ENCODE data around the gene TAS2R16.
"Not testable (repeated sequence)": the region's sequence is repeated elsewhere in the genome, so short reads cannot be mapped to it uniquely, and the experiment has no call there.

TAS2R16 gene

GRCh38 chr7:122970740-122971725 lies 24.5 kb downstream of the TAS2R16 start:
- no peak for DNase-seq

- DNase-seq, result no peak
Measured at GRCh38 chr7:122968389-122968788, 27.1 kb downstream of the TAS2R16 start.

DNA sequence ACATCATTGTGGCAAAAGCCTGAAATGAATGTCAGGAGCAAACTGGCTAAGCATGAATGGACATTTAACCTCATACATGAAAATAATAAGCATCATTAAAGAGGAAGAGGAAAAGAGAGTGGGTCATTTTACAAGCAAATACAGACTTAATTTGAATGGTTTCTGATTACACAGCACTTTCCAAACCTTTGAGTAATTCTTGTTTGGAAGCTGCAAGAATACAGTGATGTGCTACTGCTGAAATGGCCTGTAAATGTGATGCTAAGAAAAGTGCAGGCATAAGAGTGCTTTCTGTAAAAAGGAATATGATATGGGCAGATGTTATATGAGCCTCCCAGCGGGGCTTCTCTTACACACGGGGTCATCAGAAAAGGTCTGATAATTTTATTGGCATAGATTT lies 30.2 kb downstream of the TAS2R16 start:
- peak; percentile 60 for DNase-seq

- not testable (repeated sequence) for DNase-seq
Measured at GRCh38 chr7:122953678-122954077, 41.8 kb downstream of the TAS2R16 start.

DNA sequence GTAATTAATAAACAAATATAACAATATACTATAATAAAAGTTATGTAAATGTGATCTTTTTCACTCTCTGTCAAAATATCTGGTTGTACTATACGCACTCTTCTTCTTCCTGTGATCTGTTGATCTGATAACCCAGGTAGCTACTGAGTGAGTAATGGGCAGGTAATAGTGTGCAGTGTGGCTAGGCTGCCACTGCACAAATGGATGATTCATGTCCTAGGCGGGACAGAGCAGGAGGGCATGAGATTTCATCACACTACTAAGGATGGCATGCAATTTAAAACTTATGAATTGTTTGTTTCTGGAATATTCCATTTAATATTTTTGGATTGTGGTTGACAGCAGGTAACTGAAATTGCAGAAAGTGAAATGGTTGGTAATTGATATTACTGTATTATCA lies 44.5 kb downstream of the TAS2R16 start:
- DNase-seq, result no peak

DNA sequence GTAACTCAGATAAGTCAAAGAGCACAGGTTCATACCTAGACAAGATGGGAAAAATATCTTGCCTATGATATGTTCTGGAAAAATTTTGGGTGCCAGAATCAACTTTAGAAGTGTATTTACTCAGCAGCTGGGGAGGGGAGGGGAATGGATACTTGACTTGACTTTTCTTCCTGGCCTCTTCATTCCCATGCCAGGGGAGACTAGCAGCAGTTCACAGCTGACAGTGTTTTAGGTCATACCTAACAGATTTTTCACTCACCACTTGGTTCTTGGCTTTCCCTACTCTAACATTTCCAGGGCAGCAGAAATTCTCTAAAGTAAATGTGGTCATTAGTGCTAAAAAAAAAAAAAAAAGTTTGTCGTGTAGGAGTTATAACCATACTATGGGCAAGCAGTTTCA lies 46.3 kb downstream of the TAS2R16 start:
- no peak for DNase-seq

All from eye (tissue), 1 donor.